ENCODE data around the gene CD58.

DNA sequence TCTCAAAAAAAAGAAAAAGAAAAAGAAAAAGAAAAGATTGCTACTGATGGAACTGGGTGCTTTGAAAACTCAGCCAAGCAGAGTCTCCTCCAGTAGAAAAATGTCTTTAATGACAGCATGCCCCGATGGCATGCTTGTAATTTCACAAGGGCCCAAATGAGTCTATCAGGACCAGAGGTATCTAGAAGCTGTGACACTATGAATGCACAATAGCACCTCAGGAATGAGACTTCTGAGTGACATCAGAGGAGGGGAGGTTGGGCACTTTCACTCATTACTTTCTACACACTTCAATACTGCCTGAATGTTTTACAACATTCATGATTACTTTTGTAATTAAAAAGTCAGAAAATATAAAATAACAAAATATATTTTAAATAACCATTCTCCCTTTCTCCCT, 15.1 kb upstream of the CD58 start:
- TF ChIP-seq POLR2A (IDR thresholded peaks at IDR 0.05) (no peak), CTCF (IDR thresholded peaks at IDR 0.05) (no peak), EP300 (IDR thresholded peaks at IDR 0.05) (no peak)

Measured in suprapubic skin (tissue), 3 donors.